ENCODE data around the gene ARHGAP6.
"Not testable (repeated sequence)": the region's sequence is repeated elsewhere in the genome, so short reads cannot be mapped to it uniquely, and the experiment has no call there.

Gene ARHGAP6

GRCh38 chrX:11272290-11272689 lies 393.4 kb downstream of the ARHGAP6 start:
- FAIRE-seq, result no peak

- FAIRE-seq, result no peak
Observed at GRCh38 chrX:11269996-11270395, 395.7 kb downstream of the ARHGAP6 start.

- no peak for FAIRE-seq
Observed at GRCh38 chrX:11269006-11269405, 396.7 kb downstream of the ARHGAP6 start.

GRCh38 chrX:11267425-11267824 lies 398.3 kb downstream of the ARHGAP6 start:
- FAIRE-seq, result no peak

GRCh38 chrX:11266573-11267003 lies 399.1 kb downstream of the ARHGAP6 start:
- FAIRE-seq, result no peak

- FAIRE-seq, result no peak
Observed at GRCh38 chrX:11265352-11265751, 400.4 kb downstream of the ARHGAP6 start.

GRCh38 chrX:11264925-11265324 lies 400.8 kb downstream of the ARHGAP6 start:
- no peak for FAIRE-seq

GRCh38 chrX:11261260-11261659 lies 404.5 kb downstream of the ARHGAP6 start:
- no peak for FAIRE-seq

- FAIRE-seq, result no peak
Observed at GRCh38 chrX:11259437-11259836, 406.3 kb downstream of the ARHGAP6 start.

- FAIRE-seq, result no peak
Observed at GRCh38 chrX:11257711-11258110, 408.0 kb downstream of the ARHGAP6 start.

- FAIRE-seq, result no peak
Observed at GRCh38 chrX:11257290-11257689, 408.4 kb downstream of the ARHGAP6 start.

GRCh38 chrX:11254417-11255109 lies 411.2 kb downstream of the ARHGAP6 start:
- no peak for FAIRE-seq

GRCh38 chrX:11244636-11245035 lies 421.1 kb downstream of the ARHGAP6 start:
- FAIRE-seq, result no peak

- no peak for FAIRE-seq
Observed at GRCh38 chrX:11242704-11243103, 423.0 kb downstream of the ARHGAP6 start.

- no peak for FAIRE-seq
Observed at GRCh38 chrX:11241720-11242119, 424.0 kb downstream of the ARHGAP6 start.

GRCh38 chrX:11239230-11239629 lies 426.5 kb downstream of the ARHGAP6 start:
- no peak for FAIRE-seq

- not testable (repeated sequence) for FAIRE-seq
Observed at GRCh38 chrX:11235377-11235776, 430.3 kb downstream of the ARHGAP6 start.

- FAIRE-seq, result no peak
Observed at GRCh38 chrX:11215191-11215921, 450.4 kb downstream of the ARHGAP6 start.

- FAIRE-seq, result no peak
Observed at GRCh38 chrX:11214346-11215190, 451.2 kb downstream of the ARHGAP6 start.

GRCh38 chrX:11212741-11213140 lies 453.0 kb downstream of the ARHGAP6 start:
- no peak for FAIRE-seq

- FAIRE-seq, result no peak
Observed at GRCh38 chrX:11210415-11210801, 455.3 kb downstream of the ARHGAP6 start.

- FAIRE-seq, result no peak
Observed at GRCh38 chrX:11209798-11210414, 455.8 kb downstream of the ARHGAP6 start.

- no peak for FAIRE-seq
Observed at GRCh38 chrX:11206716-11207115, 459.0 kb downstream of the ARHGAP6 start.

Measured in G401.6 (cell line).